Activated CD4-positive, alpha-beta T cell treated with anti-CD3 and anti-CD28 coated beads, Interleukin-2, amount 10 ng/mL, durations not matched to agents 24 days and 14 days (primary cell): ENCODE results near the gene CSPG5. TPM values are rescaled to one million over a fixed set of nuclear protein-coding genes. Genes with fewer than 3 reads are reported as not detected.

ENCODE experiments used
- DNase-seq: peaks from one replicate; pipeline ENCODE4 v3.0.0; 2022
- H3K27ac Mint-ChIP-seq: one replicate; pipeline ENCODE4 v1.8.0; 2022; ENCODE audit warnings: mild to moderate bottlenecking, mixed read lengths
- H3K27me3 Mint-ChIP-seq: one replicate; pipeline ENCODE4 v1.8.0; 2022; ENCODE audit warnings: mixed read lengths
- H3K36me3 Mint-ChIP-seq: one replicate; pipeline ENCODE4 v1.8.0; 2022; ENCODE audit warnings: low read depth, mild to moderate bottlenecking, mixed read lengths
- H3K4me1 Mint-ChIP-seq: one replicate; pipeline ENCODE4 v1.8.0; 2021; ENCODE audit warnings: mixed read lengths
- H3K4me3 Mint-ChIP-seq: one replicate; pipeline ENCODE4 v1.8.0; 2022; ENCODE audit warnings: mild to moderate bottlenecking, moderate library complexity, mixed read lengths
- H3K9me3 Mint-ChIP-seq: one replicate; pipeline ENCODE4 v1.8.0; 2021; ENCODE audit warnings: mixed read lengths
- intact Hi-C: fragments of 100-400 bp; cut with micrococcal nuclease; formaldehyde crosslinking; loops from one replicate; pipeline ENCODE4 v1.15.1; 2023
- total RNA-seq: library from RNA; stranded (reverse); gene quantifications from 2 replicates; pipeline ENCODE4 v1.2.3, GENCODE V29; 2022

The CSPG5 gene
- total RNA-seq, 1 donor from 2014 or later: 2.0 TPM

DNA sequence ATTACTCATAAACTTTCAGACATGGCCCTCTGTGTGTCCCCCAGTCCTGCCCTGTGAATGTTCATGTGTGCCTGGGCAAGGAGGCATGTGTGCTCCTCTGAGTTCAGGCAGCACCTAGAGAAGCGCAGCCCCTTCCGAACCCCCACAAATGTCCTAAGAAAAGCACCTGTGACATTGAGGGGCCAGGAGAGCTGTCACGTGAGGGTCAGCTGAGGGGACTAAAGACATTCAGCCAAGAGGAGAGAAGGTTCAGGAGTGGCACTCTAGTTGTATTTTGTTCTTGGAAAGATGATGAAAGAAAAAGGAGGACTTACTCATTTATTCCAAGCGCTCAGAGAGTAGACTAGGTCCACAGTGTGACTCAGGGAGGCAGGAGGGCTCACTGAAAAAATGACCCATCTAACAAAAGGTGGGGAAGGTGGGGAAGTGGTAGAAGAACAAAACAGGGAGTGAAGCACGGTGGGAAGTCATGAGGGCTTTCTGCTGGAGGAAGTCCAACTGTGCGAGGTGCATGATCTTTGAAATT, 37.0 kb downstream of the CSPG5 start:
- Mint-ChIP-seq H3K27ac (no peak overlapping the region), H3K4me3 (no peak overlapping the region), H3K27me3 (peaks cover 1% of the 10 kb centered on the region), H3K36me3 (no peaks in the 10 kb centered on the region), H3K4me1 (no peaks in the 10 kb centered on the region), H3K9me3 (no peaks in the 10 kb centered on the region)
- intact Hi-C loops: no loop called here
- DNase-seq: no peak

DNA sequence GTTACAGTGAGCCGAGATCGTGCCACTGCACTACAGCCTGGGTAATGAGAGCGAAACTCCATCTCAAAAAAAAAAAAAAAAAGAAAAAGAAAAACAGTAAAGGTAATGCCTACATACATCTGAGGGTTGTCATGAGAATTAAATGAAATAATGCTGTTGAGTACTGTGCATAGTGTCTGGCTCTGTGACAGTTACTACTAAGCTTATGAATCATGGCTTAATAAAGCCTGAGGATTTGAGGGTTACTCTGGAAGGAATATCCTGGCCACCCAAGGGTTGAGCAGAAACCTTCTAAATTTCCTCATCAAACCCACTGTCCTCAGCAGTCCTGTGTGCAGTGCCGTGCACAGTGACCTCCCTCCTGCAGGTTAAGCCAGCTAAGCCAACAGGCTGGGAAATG, 38.4 kb downstream of the CSPG5 start:
- Mint-ChIP-seq H3K27ac (no peak overlapping the region), H3K4me1 (no peaks in the 10 kb centered on the region), H3K36me3 (no peaks in the 10 kb centered on the region), H3K9me3 (no peaks in the 10 kb centered on the region), H3K27me3 (peaks cover 1% of the 10 kb centered on the region), H3K4me3 (no peak overlapping the region)
- DNase-seq: no peak
- intact Hi-C loops: no loop called here

DNA sequence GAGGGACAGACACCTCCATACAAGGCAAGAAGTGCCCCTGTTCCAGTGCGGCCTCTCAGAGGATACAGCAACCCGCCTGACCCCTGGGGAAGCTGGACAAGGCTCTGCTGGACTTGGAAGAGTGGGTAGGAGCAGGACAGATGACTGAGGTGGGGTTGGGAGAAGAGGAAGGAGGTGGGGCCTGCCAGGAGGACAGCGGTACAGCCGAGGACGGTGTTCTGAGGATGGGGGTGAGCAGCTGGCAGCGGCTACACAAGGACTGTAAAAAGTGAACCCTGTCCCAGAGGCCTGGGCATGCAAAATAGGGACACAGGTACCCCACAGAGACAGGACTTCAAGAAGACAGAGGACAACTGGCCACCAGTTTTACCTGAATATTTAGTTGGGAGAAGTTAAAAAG, 41.7 kb downstream of the CSPG5 start:
- no peak for DNase-seq
- intact Hi-C loops: no loop called here
- Mint-ChIP-seq H3K36me3 (no peaks in the 10 kb centered on the region), H3K4me1 (no peaks in the 10 kb centered on the region), H3K27me3 (peaks cover 9% of the 10 kb centered on the region), H3K4me3 (no peak overlapping the region), H3K9me3 (no peaks in the 10 kb centered on the region), H3K27ac (no peak overlapping the region)

DNA sequence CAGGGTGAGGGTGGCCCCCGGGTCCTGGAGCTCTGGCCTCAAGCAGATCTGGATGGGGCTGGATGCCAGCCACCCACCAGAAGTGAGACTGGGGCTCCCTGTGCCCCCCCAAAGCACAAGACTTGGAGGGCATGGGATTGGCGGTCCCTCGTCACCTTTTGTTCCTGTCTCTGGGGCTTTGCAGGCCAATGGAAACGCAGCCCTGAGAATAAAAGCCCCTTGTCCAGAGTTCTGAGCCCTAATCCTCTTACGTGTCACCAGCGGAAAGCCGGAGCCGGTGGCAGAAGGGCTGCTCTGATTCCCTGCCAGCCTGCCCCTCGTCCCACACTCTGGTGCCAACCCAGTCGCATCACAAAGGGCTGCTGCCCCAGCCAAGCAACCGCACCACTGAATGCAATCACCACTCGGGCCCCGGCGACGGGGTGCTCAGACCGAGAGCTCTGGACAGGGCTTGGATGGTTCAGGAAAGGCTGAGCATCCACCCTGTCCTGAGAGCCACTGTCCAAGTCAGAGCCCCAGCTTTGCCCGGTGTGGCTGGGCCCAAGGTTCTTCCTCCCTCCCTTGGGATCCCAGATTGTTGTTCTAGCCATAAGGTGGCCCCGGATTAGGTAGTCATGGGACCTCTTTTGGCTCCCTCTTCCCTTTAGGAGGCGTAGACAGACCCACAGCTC, 42.3 kb downstream of the CSPG5 start:
- intact Hi-C loops: no loop called here
- no peak overlapping the region for H3K27ac Mint-ChIP-seq
- no peaks in the 10 kb centered on the region for H3K9me3 Mint-ChIP-seq
- H3K27me3 Mint-ChIP-seq: peaks cover 9% of the 10 kb centered on the region
- DNase-seq: no peak
- no peak overlapping the region for H3K4me3 Mint-ChIP-seq
- H3K36me3 Mint-ChIP-seq: no peaks in the 10 kb centered on the region
- H3K4me1 Mint-ChIP-seq: no peaks in the 10 kb centered on the region

DNA sequence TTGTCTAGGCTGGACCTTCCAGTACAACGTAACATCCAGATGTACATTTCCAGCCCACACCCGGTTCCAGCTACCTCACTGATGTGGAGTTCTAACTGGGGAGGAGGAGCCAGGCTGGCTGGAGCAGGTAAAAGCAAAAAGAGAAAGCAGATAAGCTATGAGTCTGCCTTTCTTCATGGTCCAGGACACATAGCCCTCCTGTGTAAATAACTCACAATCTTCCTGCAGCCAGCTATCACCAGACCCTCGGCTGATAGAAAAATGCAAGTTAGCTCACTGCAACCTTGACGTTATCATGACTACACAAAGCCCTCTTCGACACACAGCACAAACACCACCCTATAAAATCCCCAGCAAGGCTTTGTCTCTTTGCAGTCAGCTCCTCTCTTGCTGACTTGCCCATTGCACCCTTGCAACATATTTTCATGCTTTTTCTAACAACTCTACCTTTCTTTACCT, 44.6 kb downstream of the CSPG5 start:
- Mint-ChIP-seq H3K9me3 (no peaks in the 10 kb centered on the region), H3K27ac (no peak overlapping the region), H3K27me3 (peaks cover 9% of the 10 kb centered on the region), H3K4me3 (no peak overlapping the region), H3K4me1 (no peaks in the 10 kb centered on the region), H3K36me3 (no peaks in the 10 kb centered on the region)
- intact Hi-C loops: no loop called here
- DNase-seq: no peak

DNA sequence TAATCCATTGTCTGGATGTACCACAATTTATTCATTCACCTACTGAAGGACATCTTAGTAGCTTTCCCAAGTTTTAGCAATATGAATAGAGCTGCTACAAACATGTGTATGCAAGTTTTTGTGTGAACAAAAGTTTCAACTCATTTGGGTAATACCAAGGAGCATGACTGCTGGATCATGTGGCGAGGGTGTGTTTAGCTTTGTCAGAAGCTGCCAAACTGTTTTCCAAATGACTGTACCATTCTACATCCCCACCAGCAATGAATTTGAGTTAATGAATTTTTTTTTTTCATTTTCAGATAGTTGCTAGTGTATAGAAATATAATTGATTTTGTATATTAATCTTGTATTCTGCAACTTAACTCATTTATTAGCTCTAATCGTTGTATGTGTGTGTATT, 45.2 kb downstream of the CSPG5 start:
- Mint-ChIP-seq H3K27ac (no peak overlapping the region), H3K4me1 (no peaks in the 10 kb centered on the region), H3K27me3 (peaks cover 9% of the 10 kb centered on the region), H3K4me3 (no peak overlapping the region), H3K9me3 (no peaks in the 10 kb centered on the region), H3K36me3 (no peaks in the 10 kb centered on the region)
- intact Hi-C loops: no loop called here
- no peak for DNase-seq

DNA sequence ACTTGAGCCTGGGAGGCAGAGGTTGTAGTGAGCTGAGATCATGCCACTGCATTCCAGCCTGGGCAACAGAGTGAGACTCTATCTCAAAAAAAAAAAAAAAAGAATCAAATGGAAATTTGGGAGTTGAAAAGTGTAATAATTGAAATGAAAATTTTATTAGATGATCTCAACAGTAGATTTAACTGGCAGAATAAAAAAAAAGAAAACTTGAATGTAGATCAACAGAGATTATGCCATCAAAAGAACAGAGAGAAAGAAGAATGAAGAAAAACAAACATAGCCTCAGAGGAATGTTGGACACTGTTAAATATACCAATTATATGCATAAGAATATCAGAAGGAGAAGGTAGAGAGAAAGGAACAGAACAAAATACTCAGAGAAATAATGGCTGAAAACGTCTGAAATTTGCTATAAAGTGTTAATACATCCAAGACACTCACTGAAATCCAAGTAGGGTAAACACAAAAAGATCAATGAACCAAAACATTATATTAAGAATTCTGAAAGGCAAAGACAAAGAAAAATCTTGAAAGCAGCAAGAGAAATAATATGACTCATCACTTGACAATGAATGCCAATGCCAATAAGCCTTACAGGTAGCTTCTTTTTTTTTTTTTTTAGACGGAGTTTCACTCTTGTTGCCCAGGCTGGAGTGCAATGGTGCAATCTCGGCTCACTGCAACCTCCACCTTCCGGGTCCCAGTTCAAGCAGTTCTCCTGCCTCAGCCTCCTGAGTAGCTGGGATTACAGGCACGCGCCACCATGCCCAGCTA, 50.5 kb downstream of the CSPG5 start:
- no peaks in the 10 kb centered on the region for H3K36me3 Mint-ChIP-seq

DNA sequence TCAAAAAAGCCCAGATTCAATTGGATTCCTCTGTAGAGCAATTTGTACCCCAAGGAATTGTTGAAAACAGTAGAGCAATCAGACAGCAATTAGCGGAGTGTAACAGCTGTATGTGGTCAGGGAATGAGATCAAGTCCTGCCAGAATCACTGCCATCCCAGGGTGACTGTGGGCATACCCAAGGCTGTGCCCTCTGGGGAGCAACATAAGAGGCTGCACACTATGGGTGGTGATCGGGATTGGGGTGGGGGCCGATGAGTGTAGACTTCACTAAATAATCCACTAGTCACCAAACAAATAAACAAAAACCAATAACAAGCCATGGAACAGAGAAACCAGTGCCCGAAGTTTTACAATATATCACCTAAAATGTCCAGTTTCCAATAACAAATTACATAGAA, 53.0 kb downstream of the CSPG5 start:
- Mint-ChIP-seq H3K27ac (no peak overlapping the region), H3K4me3 (no peak overlapping the region), H3K27me3 (no peaks in the 10 kb centered on the region), H3K4me1 (peaks cover 4% of the 10 kb centered on the region), H3K9me3 (peaks cover 4% of the 10 kb centered on the region), H3K36me3 (no peaks in the 10 kb centered on the region)
- intact Hi-C loops: loop anchor here (10.0 kb wide), 1 partner anchor 629 kb away; no protein-coding TSS in a partner anchor
- no peak for DNase-seq

More for the DNA sequence above, 50.5 kb downstream of the CSPG5 start:
- intact Hi-C loops: loop anchor here (10.0 kb wide), 1 partner anchor 627 kb away; no protein-coding TSS in a partner anchor
- Mint-ChIP-seq H3K27me3 (no peaks in the 10 kb centered on the region), H3K27ac (no peak overlapping the region), H3K4me1 (no peaks in the 10 kb centered on the region), H3K9me3 (peaks cover 4% of the 10 kb centered on the region), H3K4me3 (no peak overlapping the region)
- DNase-seq: no peak

DNA sequence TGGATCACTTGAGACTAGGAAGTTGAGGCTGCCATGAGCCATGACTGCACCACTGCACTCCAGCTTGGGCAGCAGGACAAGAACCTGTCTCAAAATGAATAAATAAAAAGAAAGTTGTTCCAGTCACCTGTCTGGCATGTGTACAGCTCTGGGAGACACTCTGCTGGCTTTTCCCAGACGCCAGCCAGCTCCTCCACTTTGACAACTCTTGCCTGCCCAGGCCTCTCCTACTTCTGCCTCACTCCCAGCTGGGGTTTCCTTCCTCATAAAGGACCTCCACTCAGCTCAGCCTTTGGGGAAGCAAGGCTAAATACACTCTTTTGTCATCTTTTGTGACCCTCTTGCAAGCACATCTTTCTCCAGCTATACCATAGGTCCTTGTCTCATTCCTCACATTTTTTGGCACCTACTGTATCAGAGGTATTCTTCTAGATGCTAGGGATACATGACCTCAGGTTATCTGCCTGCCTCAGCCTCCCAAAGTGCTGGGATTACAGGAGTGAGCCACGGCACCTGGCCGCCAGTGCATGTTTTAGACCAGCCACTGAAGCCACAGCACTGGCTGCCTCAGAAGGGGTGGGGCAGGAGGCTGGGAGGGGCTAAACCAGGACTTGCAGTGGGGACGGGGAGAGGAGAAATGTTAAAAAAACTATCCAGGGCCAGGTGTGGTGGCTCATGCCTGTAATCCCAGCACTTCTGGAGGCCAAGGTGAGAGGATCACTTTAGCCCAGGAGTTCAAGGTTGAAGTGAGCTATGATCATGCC, 55.2 kb downstream of the CSPG5 start:
- Mint-ChIP-seq H3K4me3 (no peak overlapping the region), H3K9me3 (peaks cover 4% of the 10 kb centered on the region), H3K27me3 (no peaks in the 10 kb centered on the region), H3K4me1 (peaks cover 4% of the 10 kb centered on the region), H3K27ac (no peak overlapping the region), H3K36me3 (no peaks in the 10 kb centered on the region)
- intact Hi-C loops: loop anchor here (5.0 to 10.0 kb wide), 2 partner anchors 54 to 631 kb away; partner anchors contain the start of gene CSPG5
- DNase-seq: no peak

DNA sequence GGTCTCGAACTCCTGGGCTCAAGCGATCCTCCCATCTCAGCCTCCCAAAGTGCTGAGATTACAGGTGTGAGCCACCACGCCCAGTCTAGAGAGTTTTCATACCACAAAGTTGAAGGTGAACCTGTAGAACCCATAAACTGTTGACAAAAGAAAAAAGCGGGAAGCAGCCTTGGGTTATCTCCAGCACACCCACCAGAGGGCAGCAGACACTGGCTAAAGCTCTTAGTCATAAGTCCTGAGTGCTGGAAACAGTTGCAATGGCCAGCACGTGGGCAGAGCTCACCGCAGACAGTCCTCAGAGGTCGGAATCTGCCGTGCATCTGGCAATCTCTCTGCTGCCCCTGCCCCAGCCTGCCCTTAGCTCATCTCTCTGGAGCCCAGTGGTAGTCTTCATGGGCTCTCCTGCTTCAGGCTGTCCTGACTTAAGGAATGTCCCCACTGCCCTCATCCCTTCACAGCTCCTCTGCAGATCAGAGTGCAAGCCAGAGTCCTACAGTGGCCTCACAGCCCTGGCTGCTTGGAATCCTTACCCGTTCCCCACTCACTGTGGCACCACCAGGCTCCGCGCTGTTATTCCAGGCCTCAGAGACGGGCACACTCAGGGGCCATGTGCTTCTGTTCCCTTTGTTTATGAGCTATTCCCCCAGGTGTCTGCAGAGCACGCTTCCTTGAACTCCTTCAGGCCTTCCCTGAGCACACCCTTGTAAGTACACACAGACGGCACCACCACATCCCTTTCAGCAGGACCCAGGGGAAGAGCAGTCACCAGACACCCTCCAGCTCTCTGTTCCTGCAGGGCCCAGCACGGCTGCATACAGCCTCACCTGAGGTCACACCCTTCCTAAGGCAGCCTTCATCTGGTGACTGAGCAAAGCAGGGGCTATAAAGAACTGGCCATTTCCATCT, 56.3 kb downstream of the CSPG5 start:
- H3K36me3 Mint-ChIP-seq: no peaks in the 10 kb centered on the region
- peak; percentile 93 for DNase-seq
- peaks cover 4% of the 10 kb centered on the region for H3K4me1 Mint-ChIP-seq
- peak overlapping the region; percentile 41 for H3K27ac Mint-ChIP-seq
- no peaks in the 10 kb centered on the region for H3K9me3 Mint-ChIP-seq
- no peaks in the 10 kb centered on the region for H3K27me3 Mint-ChIP-seq
- H3K4me3 Mint-ChIP-seq: no peak overlapping the region
- intact Hi-C loops: loop anchor here (1.0 to 10.0 kb wide), 5 partner anchors 55 to 632 kb away; partner anchors contain the start of gene CSPG5

DNA sequence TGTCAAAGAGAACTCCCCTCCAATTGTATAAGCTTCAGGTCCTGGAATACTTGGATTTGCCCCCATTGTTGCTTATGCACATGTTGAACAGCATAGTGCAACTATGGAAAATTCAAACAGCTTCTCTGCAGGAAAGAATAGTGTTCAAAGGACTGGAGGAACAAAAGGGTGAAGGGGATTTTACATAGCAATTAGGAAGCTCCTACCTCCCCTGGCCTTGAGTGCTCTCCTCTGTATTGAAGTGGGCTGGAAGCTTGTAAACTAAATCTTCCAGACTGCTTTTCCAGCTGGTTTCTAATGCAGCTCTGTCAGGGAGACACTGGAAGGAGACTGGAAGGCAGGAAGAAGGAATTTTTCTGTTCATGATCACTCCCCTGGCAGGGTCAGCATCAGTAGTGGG, 57.9 kb downstream of the CSPG5 start:
- Mint-ChIP-seq H3K27me3 (peaks cover 2% of the 10 kb centered on the region), H3K9me3 (no peaks in the 10 kb centered on the region), H3K4me1 (peaks cover 4% of the 10 kb centered on the region), H3K4me3 (no peak overlapping the region), H3K27ac (no peak overlapping the region), H3K36me3 (no peaks in the 10 kb centered on the region)
- DNase-seq: no peak
- intact Hi-C loops: loop anchor here (5.0 to 10.0 kb wide), 2 partner anchors 57 to 634 kb away; partner anchors contain the start of gene CSPG5

DNA sequence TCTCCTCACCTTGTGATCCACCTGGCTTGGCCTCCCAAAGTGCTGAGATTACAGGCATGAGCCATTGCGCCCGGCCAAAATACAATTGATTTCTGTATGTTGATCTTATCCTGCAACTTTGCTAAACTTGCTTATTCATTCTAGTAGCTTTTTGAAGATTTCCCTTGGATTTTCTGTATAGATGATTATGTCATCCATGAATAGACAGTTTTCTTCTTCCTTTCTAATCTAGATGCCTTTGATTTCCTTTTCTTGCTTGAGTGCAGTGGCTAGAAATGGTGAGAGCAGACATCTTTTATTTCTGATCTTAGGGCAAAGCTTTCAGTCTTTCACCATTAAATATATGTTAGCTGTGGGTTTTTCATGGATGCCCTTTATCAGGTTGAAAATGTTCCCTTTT, 60.7 kb downstream of the CSPG5 start:
- intact Hi-C loops: no loop called here
- H3K36me3 Mint-ChIP-seq: peaks cover 1% of the 10 kb centered on the region
- DNase-seq: no peak
- H3K4me1 Mint-ChIP-seq: peaks cover 8% of the 10 kb centered on the region
- H3K4me3 Mint-ChIP-seq: no peak overlapping the region
- H3K27ac Mint-ChIP-seq: no peak overlapping the region
- no peaks in the 10 kb centered on the region for H3K9me3 Mint-ChIP-seq
- H3K27me3 Mint-ChIP-seq: peaks cover 13% of the 10 kb centered on the region

DNA sequence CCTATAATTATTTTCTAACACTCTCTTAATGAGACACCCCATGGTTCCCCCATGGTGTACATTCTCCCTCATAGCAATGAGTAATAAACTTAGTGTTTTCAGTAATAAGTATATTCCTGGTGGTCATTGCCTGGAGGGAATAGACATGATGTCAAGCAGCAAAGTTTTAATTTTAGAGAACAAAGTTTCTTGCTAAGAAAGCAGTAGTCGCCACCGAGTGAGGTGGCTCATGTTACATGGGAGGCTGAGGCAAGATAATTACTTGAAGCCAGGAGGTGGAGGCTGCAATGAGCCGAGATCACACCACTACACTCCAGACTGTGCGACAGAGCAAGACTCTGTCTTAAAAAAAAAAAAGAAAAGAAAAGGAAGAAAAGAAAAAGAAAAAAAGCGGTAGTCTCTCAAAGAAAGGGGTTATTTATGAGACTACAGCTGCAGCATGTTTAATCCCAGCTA, 62.8 kb downstream of the CSPG5 start:
- H3K4me1 Mint-ChIP-seq: peaks cover 14% of the 10 kb centered on the region
- H3K27ac Mint-ChIP-seq: no peak overlapping the region
- peaks cover 7% of the 10 kb centered on the region for H3K36me3 Mint-ChIP-seq
- H3K9me3 Mint-ChIP-seq: no peaks in the 10 kb centered on the region
- H3K27me3 Mint-ChIP-seq: peaks cover 13% of the 10 kb centered on the region
- no peak for DNase-seq
- intact Hi-C loops: no loop called here
- no peak overlapping the region for H3K4me3 Mint-ChIP-seq
